Mesothelial cell of epicardium (in vitro differentiated cells): ENCODE results near the gene ENTPD1. TPM values are rescaled to one million over a fixed set of nuclear protein-coding genes. Genes with fewer than 3 reads are reported as not detected.
A peak's percentile ranks its signal among the peaks of the same experiment; 100 is the strongest.
"Not testable (repeated sequence)": the region's sequence is repeated elsewhere in the genome, so short reads cannot be mapped to it uniquely, and the experiment has no call there.

Experiments used
- DNase-seq, 2 experiments: peaks; one replicate each; pipeline ENCODE4 v3.0.0; 2021; ENCODE audit warnings: low spot score in 2 of 2; ENCODE audit not compliant: unreplicated experiment in 2 of 2
- H3K27ac Mint-ChIP-seq: 2 replicates; pipeline ENCODE4 v1.8.0; 2021; ENCODE audit warnings: mixed read lengths
- H3K27me3 Mint-ChIP-seq: 2 replicates; pipeline ENCODE4 v1.8.0; 2021; ENCODE audit warnings: low read depth, mixed read lengths
- H3K36me3 Mint-ChIP-seq: 2 replicates; pipeline ENCODE4 v1.8.0; 2021; ENCODE audit warnings: mixed read lengths
- H3K4me1 Mint-ChIP-seq: 2 replicates; pipeline ENCODE4 v1.8.0; 2021; ENCODE audit warnings: mixed read lengths
- H3K4me3 Mint-ChIP-seq: 2 replicates; pipeline ENCODE4 v1.8.0; 2021; ENCODE audit warnings: mild to moderate bottlenecking, moderate library complexity, mixed read lengths
- H3K9me3 Mint-ChIP-seq: 2 replicates; pipeline ENCODE4 v1.8.0; 2021; ENCODE audit warnings: mixed read lengths
- CTCF ChIP-seq: fragments of 200-600 bp; sonication (generic); IDR thresholded peaks from one replicate; pipeline ENCODE4 v1.5.0; 2021; ENCODE audit warnings: antibody characterized with exemption; ENCODE audit not compliant: unreplicated experiment
- total RNA-seq: library from RNA; stranded (reverse); gene quantifications from 3 replicates; pipeline ENCODE4 v1.2.1, GENCODE V29; 2021

ENTPD1 gene
- total RNA-seq, 1 donor from 2014 or later: 1.1 TPM

GRCh38 chr10:95880704-95881103 lies 124.7 kb downstream of the ENTPD1 start:
- no peak overlapping the region for H3K4me3 Mint-ChIP-seq
- H3K4me1 Mint-ChIP-seq: no peaks in the 10 kb centered on the region
- H3K36me3 Mint-ChIP-seq: peaks cover 9% of the 10 kb centered on the region
- no peak overlapping the region for H3K27ac Mint-ChIP-seq
- TF ChIP-seq CTCF: no peak
- H3K9me3 Mint-ChIP-seq: no peaks in the 10 kb centered on the region
- no peaks in the 10 kb centered on the region for H3K27me3 Mint-ChIP-seq
- no peak for DNase-seq

- Mint-ChIP-seq H3K27ac (peak overlapping the region; percentile 53), H3K27me3 (no peaks in the 10 kb centered on the region), H3K9me3 (no peaks in the 10 kb centered on the region), H3K36me3 (peaks cover 5% of the 10 kb centered on the region), H3K4me1 (no peaks in the 10 kb centered on the region), H3K4me3 (no peak overlapping the region)
- DNase-seq: no peak
- no peak for TF ChIP-seq CTCF
Measured at GRCh38 chr10:95881316-95881715, 125.4 kb downstream of the ENTPD1 start.

- no peak for TF ChIP-seq CTCF
- H3K9me3 Mint-ChIP-seq: peaks cover 3% of the 10 kb centered on the region
- DNase-seq: no peak
- no peaks in the 10 kb centered on the region for H3K4me1 Mint-ChIP-seq
- H3K27ac Mint-ChIP-seq: no peak overlapping the region
- peaks cover 21% of the 10 kb centered on the region for H3K36me3 Mint-ChIP-seq
- H3K4me3 Mint-ChIP-seq: no peak overlapping the region
- H3K27me3 Mint-ChIP-seq: no peaks in the 10 kb centered on the region
Measured at GRCh38 chr10:95889830-95890229, 133.9 kb downstream of the ENTPD1 start.

GRCh38 chr10:95896071-95896850 lies 140.3 kb downstream of the ENTPD1 start:
- H3K9me3 Mint-ChIP-seq: peaks cover 3% of the 10 kb centered on the region
- TF ChIP-seq CTCF: no peak
- H3K36me3 Mint-ChIP-seq: peaks cover 49% of the 10 kb centered on the region
- H3K4me1 Mint-ChIP-seq: peaks cover 4% of the 10 kb centered on the region
- no peaks in the 10 kb centered on the region for H3K27me3 Mint-ChIP-seq
- H3K27ac Mint-ChIP-seq: no peak overlapping the region
- no peak overlapping the region for H3K4me3 Mint-ChIP-seq
- no peak for DNase-seq

- H3K27me3 Mint-ChIP-seq, DNase-seq, H3K9me3 Mint-ChIP-seq, H3K4me1 Mint-ChIP-seq, H3K36me3 Mint-ChIP-seq, H3K4me3 Mint-ChIP-seq, H3K27ac Mint-ChIP-seq: not testable (repeated sequence)
Measured at GRCh38 chr10:95905897-95906580, 150.1 kb downstream of the ENTPD1 start.
